H1 (cell line): ENCODE measurements around the gene MYL11. TPM values are rescaled to one million over a fixed set of nuclear protein-coding genes. Genes with fewer than 3 reads are reported as not detected.

Source experiments
- CTCF ChIA-PET: fragments of 300-600 bp; sonication (Branson Sonifier 250); formaldehyde crosslinking; loops from one replicate; lab custom pipeline; 2021; ENCODE audit not compliant: partially characterized antibody; lab: Charles Lee
- POLR2A ChIA-PET: fragments of 300-600 bp; sonication (Branson Sonifier 250); formaldehyde crosslinking; loops from one replicate; lab custom pipeline; 2021; ENCODE audit warnings: inconsistent platforms; ENCODE audit not compliant: partially characterized antibody; lab: Charles Lee
- DNase-seq, 2 experiments: peaks; one replicate each; pipeline versions ENCODE4 v3.0.0 to v3.0.0-alpha.2; 2010 to 2022; ENCODE audit warnings: low spot score in 2 of 2, low read depth in 1 of 2, mixed read lengths in 1 of 2
- FAIRE-seq: peaks from 2 replicates; lab custom pipeline; 2011; peaks lifted over from hg19 to GRCh38; lab: Jason Lieb, UNC
- H2AFZ ChIP-seq: 2 replicates; pipeline ENCODE4 v1.8.1; 2012; ENCODE audit warnings: low read length, inconsistent platforms
- H2AK5ac ChIP-seq: 2 replicates; pipeline ENCODE4 v1.6.1; 2013; ENCODE audit warnings: low read depth, low read length
- H2BK120ac ChIP-seq: replicated peaks from 2 replicates; pipeline ENCODE3; 2013; ENCODE audit warnings: low read depth, low read length, inconsistent platforms
- H2BK12ac ChIP-seq: 2 replicates; pipeline ENCODE4 v1.6.1; 2013; ENCODE audit warnings: low read depth, low read length
- H2BK15ac ChIP-seq: 2 replicates; pipeline ENCODE4 v1.6.1; 2013; ENCODE audit warnings: low read length
- H2BK20ac ChIP-seq: 2 replicates; pipeline ENCODE4 v1.6.1; 2013; ENCODE audit warnings: low read length
- H2BK5ac ChIP-seq: 2 replicates; pipeline ENCODE4 v1.6.1; 2013; ENCODE audit warnings: low read depth, low read length
- H3K14ac ChIP-seq: 2 replicates; pipeline ENCODE4 v1.6.1; 2013; ENCODE audit warnings: inconsistent platforms; ENCODE audit not compliant: insufficient read length
- H3K18ac ChIP-seq: 2 replicates; pipeline ENCODE4 v1.6.1; 2013; ENCODE audit warnings: low read length; ENCODE audit errors: extremely low read depth
- H3K23ac ChIP-seq: 2 replicates; pipeline ENCODE4 v1.6.1; 2013; ENCODE audit warnings: inconsistent platforms; ENCODE audit not compliant: insufficient read length
- H3K23me2 ChIP-seq: 2 replicates; pipeline ENCODE4 v1.6.1; 2013; ENCODE audit warnings: low read depth, low read length
- H3K27ac ChIP-seq: 2 replicates; pipeline ENCODE4 v1.6.1; 2011; ENCODE audit warnings: low read depth, low read length, inconsistent platforms
- H3K27me3 ChIP-seq, 4 experiments: replicated peaks in 1 of 4; 1 replicate in 1 of 4; 2 replicates in 3 of 4; pipeline versions ENCODE4 v1.6.1 to v1.8.1; 2011 to 2013; ENCODE audit warnings: low read length in 3 of 4, mild to moderate bottlenecking in 3 of 4, inconsistent platforms in 2 of 4, mixed read lengths in 2 of 4, moderate library complexity in 1 of 4; ENCODE audit not compliant: control insufficient read depth in 3 of 4, insufficient read depth in 3 of 4; ENCODE audit errors: extremely low read depth in 1 of 4
- H3K36me3 ChIP-seq, 4 experiments: 2 replicates each; pipeline versions ENCODE4 v1.6.1 to v1.8.1; 2011 to 2013; ENCODE audit warnings: mild to moderate bottlenecking in 4 of 4, low read length in 3 of 4, moderate library complexity in 2 of 4, control low read depth in 1 of 4, inconsistent platforms in 1 of 4; ENCODE audit not compliant: insufficient read depth in 4 of 4, control insufficient read depth in 2 of 4
- H3K4ac ChIP-seq: replicated peaks from 2 replicates; pipeline ENCODE3; 2013; ENCODE audit warnings: low read length, low read depth, mixed read lengths, inconsistent platforms; ENCODE audit not compliant: insufficient read length
- H3K4me1 ChIP-seq, 4 experiments: replicated peaks in 1 of 4; 1 replicate in 1 of 4; 2 replicates in 3 of 4; pipeline versions ENCODE4 v1.6.1 to v1.8.1; 2011 to 2013; ENCODE audit warnings: low read length in 3 of 4, inconsistent platforms in 2 of 4, mixed read lengths in 1 of 4; ENCODE audit not compliant: insufficient read depth in 4 of 4, control insufficient read depth in 3 of 4
- H3K4me2 ChIP-seq, 2 experiments: 2 replicates each; pipeline versions ENCODE4 v1.6.1 to v1.8.1; 2011 to 2013; ENCODE audit warnings: low read depth in 2 of 2, low read length in 2 of 2, control low read depth in 1 of 2, inconsistent platforms in 1 of 2, mild to moderate bottlenecking in 1 of 2; ENCODE audit not compliant: insufficient read depth in 1 of 2
- H3K4me3 ChIP-seq, 4 experiments: fragments of 200-600, 300-600 bp in 1 of 4; sonication (generic), shearing (Covaris generic), sonication (Bioruptor Twin) in 1 of 4; 2 replicates each; pipeline versions ENCODE4 v1.5.1 to v1.8.1; 2011 to 2016; ENCODE audit warnings: low read length in 4 of 4, low read depth in 3 of 4, control low read depth in 2 of 4, inconsistent platforms in 2 of 4, mild to moderate bottlenecking in 2 of 4, mixed read lengths in 1 of 4, moderate library complexity in 1 of 4; ENCODE audit not compliant: insufficient read depth in 2 of 4; ENCODE audit errors: extremely low read depth in 1 of 4
- H3K56ac ChIP-seq: replicated peaks from 2 replicates; pipeline ENCODE3; 2013; ENCODE audit warnings: low read depth, mild to moderate bottlenecking, mixed read lengths, low read length, inconsistent platforms; ENCODE audit not compliant: insufficient read length
- H3K79me1 ChIP-seq: 2 replicates; pipeline ENCODE4 v1.6.1; 2013; ENCODE audit warnings: low read depth, low read length, control low read depth
- H3K79me2 ChIP-seq, 2 experiments: 2 replicates each; pipeline versions ENCODE4 v1.6.1 to v1.8.1; 2012 to 2013; ENCODE audit warnings: low read length in 2 of 2, mild to moderate bottlenecking in 2 of 2, inconsistent platforms in 1 of 2; ENCODE audit not compliant: insufficient read depth in 2 of 2, control insufficient read depth in 1 of 2
- H3K9ac ChIP-seq, 4 experiments: replicated peaks in 1 of 4; 1 replicate in 1 of 4; 2 replicates in 3 of 4; pipeline versions ENCODE4 v1.6.1 to v1.8.1; 2011 to 2013; ENCODE audit warnings: low read depth in 3 of 4, low read length in 3 of 4, control low read depth in 2 of 4, mild to moderate bottlenecking in 2 of 4, moderate library complexity in 2 of 4, inconsistent platforms in 1 of 4; ENCODE audit errors: extremely low read depth in 1 of 4
- H3K9me3 ChIP-seq, 2 experiments: 2 replicates each; pipeline versions ENCODE4 v1.6.1 to v1.8.1; 2012 to 2013; ENCODE audit warnings: mild to moderate bottlenecking in 2 of 2, moderate library complexity in 2 of 2, control low read depth in 1 of 2, inconsistent platforms in 1 of 2, low read depth in 1 of 2, low read length in 1 of 2, mixed read lengths in 1 of 2; ENCODE audit not compliant: insufficient read depth in 2 of 2
- H4K20me1 ChIP-seq, 2 experiments: replicated peaks in 1 of 2; 2 replicates each; pipeline versions ENCODE3 to v1.8.1; 2011 to 2013; ENCODE audit warnings: inconsistent platforms in 2 of 2, low read length in 2 of 2, mild to moderate bottlenecking in 1 of 2; ENCODE audit not compliant: insufficient read depth in 2 of 2, control insufficient read depth in 1 of 2
- H4K5ac ChIP-seq: 2 replicates; pipeline ENCODE4 v1.6.1; 2013; ENCODE audit warnings: low read length, low read depth, mixed read lengths, inconsistent platforms; ENCODE audit not compliant: insufficient read length
- H4K8ac ChIP-seq: 2 replicates; pipeline ENCODE4 v1.8.0; 2013; ENCODE audit warnings: mild to moderate bottlenecking, moderate library complexity, low read length, inconsistent platforms; ENCODE audit not compliant: insufficient read depth; ENCODE audit errors: extremely low read depth
- H4K91ac ChIP-seq: replicated peaks from 2 replicates; pipeline ENCODE3; 2013; ENCODE audit warnings: low read length, mixed read lengths, inconsistent platforms; ENCODE audit not compliant: insufficient read length
- TCF12 ChIP-seq: IDR thresholded peaks from 2 replicates; pipeline ENCODE4 v1.6.1; 2011; ENCODE audit warnings: low read depth, mild to moderate bottlenecking, low read length
- WGBS, 2 experiments: shearing (Covaris generic) in 1 of 2; methylation state at CpG; one replicate each; pipeline versions ENCODE4 v1.1.6 to v1.1.7; 2013 to 2015; ENCODE audit warnings: low lambda C conversion rate in 2 of 2, mixed read lengths in 2 of 2, inconsistent platforms in 1 of 2, low coverage in 1 of 2, missing lambda C conversion rate in 1 of 2; ENCODE audit not compliant: insufficient replicate concordance in 2 of 2, insufficient coverage in 1 of 2, insufficient read length in 1 of 2; ENCODE audit errors: extremely low coverage in 1 of 2, missing lambda C conversion rate in 1 of 2; 5-methylcytosine and 5-hydroxymethylcytosine counted together
- polyA plus RNA-seq, 7 experiments: library from polyadenylated mRNA; depleted of rRNA in 3 of 7; stranded (reverse) in 5 of 7; unstranded in 2 of 7; fragments of >200 nt in 5 of 7; fragments of 200-250 nt in 2 of 7; gene quantifications; 1 replicate in 5 of 7; 2 replicates in 1 of 7; 4 replicates in 1 of 7; pipeline versions ENCODE4 v1.2.1 to v1.2.3, GENCODE V29; 2011 to 2013; ENCODE audit warnings: missing spikeins in 2 of 7, mixed read lengths in 2 of 7
- total RNA-seq: library from RNA; stranded (reverse); fragmentation: NEBNext Ultra II Directional; extraction: Animal tissue kit (Norgen Biotek cat#: 25700); gene quantifications from 2 replicates; pipeline ENCODE4 v1.2.1, GENCODE V29; 2021

MYL11 gene
- total and polyA plus RNA-seq, 2 of the 8 experiments (the other 6 are each of a cell fraction or from before 2014, with no cell fraction given): 1.2 to 1.4 TPM

DNA sequence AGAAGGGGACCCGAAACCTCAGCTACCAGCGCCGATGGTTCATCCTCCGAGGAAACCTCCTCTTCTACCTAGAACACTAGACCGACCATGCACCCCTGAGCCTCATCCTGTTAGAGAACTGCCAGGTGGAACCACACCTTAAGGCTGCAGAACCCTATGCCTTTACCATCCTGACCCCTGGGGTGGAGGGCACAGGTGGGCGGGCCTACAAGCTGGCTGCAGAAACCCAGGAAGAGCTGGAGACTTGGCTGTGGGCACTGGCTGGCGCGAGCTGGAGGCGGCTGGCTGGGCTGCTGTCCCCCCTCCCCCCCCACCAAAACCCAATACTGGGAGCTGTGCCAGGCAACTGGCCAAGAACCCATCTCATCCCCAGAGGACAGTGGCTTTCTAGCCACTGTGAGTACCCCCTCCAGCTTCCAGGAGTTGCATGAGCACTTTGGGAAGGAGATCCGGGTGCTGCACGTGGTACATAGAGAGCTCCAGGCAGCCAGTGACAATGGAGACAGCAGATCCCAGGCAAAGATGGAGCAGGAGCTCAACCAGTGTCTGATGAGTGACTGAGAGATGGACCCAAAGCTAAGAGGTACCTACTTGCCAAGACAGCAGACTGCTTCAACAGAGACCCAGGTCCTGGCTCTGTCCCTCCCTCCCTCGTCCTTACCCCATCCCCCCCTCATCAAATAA is 18.1 kb upstream of the MYL11 start:
- Histone ChIP-seq H3K36me3 (peaks cover 7 to 22% (median 17%) of the 10 kb centered on the region in 4 experiments), H4K5ac (no peak overlapping the region), H2BK15ac (peak overlapping the region; percentile 61; the same call in 1 of the 2 replicates), H2BK12ac (peak overlapping the region; percentile 50; the same call in 1 of the 2 replicates), H3K4me2 (peak overlapping the region; percentile 61 to 88), H3K56ac (no peak overlapping the region), H3K79me2 (peaks cover 0 to 14% of the 10 kb centered on the region in 2 experiments; a peak in 2 of 4 replicates), H3K27me3 (no peaks in the 10 kb centered on the region), H3K4me3 (peak overlapping the region in 2 of 4 experiments; percentile 74 to 88; a peak in 5 of 8 replicates), H3K4ac (peak overlapping the region; percentile 40), H3K9me3 (no peaks in the 10 kb centered on the region), H2AFZ (no peak overlapping the region), H2BK120ac (no peak overlapping the region), H2AK5ac (peak overlapping the region; percentile 65; the same call in 1 of the 2 replicates), H4K91ac (no peak overlapping the region), H3K27ac (no peak overlapping the region; the same call in 1 of the 2 replicates), H3K23ac (no peak overlapping the region), H3K9ac (peak overlapping the region in 1 of 4 experiments; percentile 91; a peak in 1 of 7 replicates), H3K23me2 (peaks cover 11% of the 10 kb centered on the region), H3K4me1 (peaks cover 0 to 12% (median 6%) of the 10 kb centered on the region in 4 experiments; a peak in 5 of 7 replicates), H2BK20ac (no peak overlapping the region), H3K79me1 (no peaks in the 10 kb centered on the region; the same call in 1 of the 2 replicates), H4K20me1 (peaks cover 0 to 12% of the 10 kb centered on the region in 2 experiments), H2BK5ac (peak overlapping the region; percentile 96; the same call in 1 of the 2 replicates), H3K18ac (no peak overlapping the region), H4K8ac (peak overlapping the region; percentile 43; the same call in 1 of the 2 replicates), H3K14ac (no peak overlapping the region)
- WGBS, 2 experiments: 92% methylated on average over 8 of the region's 12 CpGs; no CpG with 5 or more reads in 1 of the 2 experiments
- FAIRE-seq (no peak), DNase-seq (no peak)
- POLR2A ChIA-PET: interaction anchor here (1.1 to 7.9 kb wide), 9 partner anchors 8 to 79 kb away, joined by 3 to 79 read pairs (median 16); partner anchors contain the start of genes TBC1D10B, ZNF48 and ZNF771
- CTCF ChIA-PET: interaction anchor here (0.8 to 3.5 kb wide), 8 partner anchors 8 to 73 kb away, joined by 3 to 12 read pairs (median 4); partner anchors contain the start of genes DCTPP1 and SEPTIN1
- TF ChIP-seq TCF12: no peak
